Measurements from ENCODE around the gene ZC3H12A.

GRCh38 chr1:37437087-37437486 lies 37.3 kb upstream of the ZC3H12A start:
- TF ChIP-seq POLR2AphosphoS5 (IDR thresholded peaks at IDR 0.05; ENCODE audit: low read depth, low read length) (no peak), TCF7L2 (IDR thresholded peaks at IDR 0.05; ENCODE audit: low read depth, low read length) (no peak), SIN3A (IDR thresholded peaks at IDR 0.05; ENCODE audit: borderline replicate concordance, insufficient read depth, low read depth, low read length) (no peak)
- TF ChIP-seq, protein P1, sequence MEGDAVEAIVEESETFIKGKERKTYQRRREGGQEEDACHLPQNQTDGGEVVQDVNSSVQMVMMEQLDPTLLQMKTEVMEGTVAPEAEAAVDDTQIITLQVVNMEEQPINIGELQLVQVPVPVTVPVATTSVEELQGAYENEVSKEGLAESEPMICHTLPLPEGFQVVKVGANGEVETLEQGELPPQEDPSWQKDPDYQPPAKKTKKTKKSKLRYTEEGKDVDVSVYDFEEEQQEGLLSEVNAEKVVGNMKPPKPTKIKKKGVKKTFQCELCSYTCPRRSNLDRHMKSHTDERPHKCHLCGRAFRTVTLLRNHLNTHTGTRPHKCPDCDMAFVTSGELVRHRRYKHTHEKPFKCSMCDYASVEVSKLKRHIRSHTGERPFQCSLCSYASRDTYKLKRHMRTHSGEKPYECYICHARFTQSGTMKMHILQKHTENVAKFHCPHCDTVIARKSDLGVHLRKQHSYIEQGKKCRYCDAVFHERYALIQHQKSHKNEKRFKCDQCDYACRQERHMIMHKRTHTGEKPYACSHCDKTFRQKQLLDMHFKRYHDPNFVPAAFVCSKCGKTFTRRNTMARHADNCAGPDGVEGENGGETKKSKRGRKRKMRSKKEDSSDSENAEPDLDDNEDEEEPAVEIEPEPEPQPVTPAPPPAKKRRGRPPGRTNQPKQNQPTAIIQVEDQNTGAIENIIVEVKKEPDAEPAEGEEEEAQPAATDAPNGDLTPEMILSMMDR (IDR thresholded peaks at IDR 0.05), result no peak

Measured in Panc1 (cell line).